Epithelial cell of prostate (primary cell): ENCODE results near the gene NOL11.
A peak's percentile ranks its signal among the peaks of the same experiment; 100 is the strongest.
"Not testable (repeated sequence)": the region's sequence is repeated elsewhere in the genome, so short reads cannot be mapped to it uniquely, and the experiment has no call there.

ENCODE experiments used
- DNase-seq: peaks from one replicate; pipeline ENCODE4 v3.0.0-alpha.2; 2011; ENCODE audit warnings: low read depth, low spot score
- H3K27ac ChIP-seq: fragments of 450-650 bp; 2 replicates; pipeline ENCODE4 v1.5.1; 2017; ENCODE audit warnings: mild to moderate bottlenecking

Gene NOL11

DNA sequence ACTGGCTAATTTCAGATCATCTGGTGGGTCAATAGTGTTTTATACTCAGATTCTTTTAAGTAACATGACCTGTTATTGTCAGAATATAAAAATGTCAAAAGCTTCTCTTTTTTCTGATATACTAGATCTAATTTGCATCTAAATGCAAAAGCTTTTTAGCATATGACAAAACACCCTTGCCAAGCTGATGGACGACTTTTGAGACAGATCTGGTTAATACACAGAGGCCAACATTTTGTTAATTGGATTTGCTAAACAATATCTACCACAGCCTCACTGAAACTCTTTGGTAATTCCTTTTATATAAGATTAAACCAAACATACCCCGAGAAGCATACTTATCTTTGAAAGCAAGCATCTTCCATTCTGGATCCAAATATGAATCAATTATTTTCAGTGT, 10.3 kb upstream of the NOL11 start:
- H3K27ac ChIP-seq: no peak overlapping the region
- no peak for DNase-seq

DNA sequence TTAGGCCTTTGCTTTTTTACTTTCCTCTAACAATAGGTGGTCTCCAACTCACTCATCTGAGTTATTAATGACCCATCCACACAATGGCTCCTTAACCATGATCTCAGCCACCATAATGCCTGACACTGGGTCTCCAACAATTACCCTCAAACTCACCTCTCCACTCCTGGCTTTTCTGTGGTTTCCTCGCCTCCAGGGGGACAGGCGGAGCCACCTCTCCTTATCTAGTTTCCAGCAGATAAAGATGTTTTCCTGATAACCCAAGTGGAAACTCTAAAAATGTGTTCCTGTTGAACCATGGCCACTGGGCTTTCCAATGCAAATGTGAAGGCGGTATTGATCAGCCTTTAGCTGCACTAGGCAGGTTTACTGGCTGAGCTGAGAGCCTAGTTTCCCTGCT, 9.4 kb upstream of the NOL11 start:
- DNase-seq: no peak
- H3K27ac ChIP-seq: no peak overlapping the region

DNA sequence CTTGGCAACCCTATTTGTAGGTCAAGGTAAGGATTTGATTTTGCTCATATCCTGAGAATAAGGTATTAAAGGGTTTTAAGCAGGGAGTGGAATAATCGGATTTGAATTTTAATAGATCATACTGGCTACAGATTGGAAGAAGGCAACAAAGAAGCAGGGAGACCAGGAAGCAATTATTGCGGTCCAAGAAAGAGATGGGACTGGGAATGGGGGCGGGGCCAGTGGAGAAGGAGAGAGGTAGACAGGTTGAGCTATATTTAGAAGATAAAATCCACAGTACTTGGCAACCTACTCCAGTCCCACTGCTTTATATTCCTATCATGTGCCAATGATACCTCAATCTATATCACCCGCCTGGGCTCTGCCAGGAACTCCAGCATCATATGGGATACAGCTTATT, 5.8 kb upstream of the NOL11 start:
- no peak overlapping the region for H3K27ac ChIP-seq
- no peak for DNase-seq

DNA sequence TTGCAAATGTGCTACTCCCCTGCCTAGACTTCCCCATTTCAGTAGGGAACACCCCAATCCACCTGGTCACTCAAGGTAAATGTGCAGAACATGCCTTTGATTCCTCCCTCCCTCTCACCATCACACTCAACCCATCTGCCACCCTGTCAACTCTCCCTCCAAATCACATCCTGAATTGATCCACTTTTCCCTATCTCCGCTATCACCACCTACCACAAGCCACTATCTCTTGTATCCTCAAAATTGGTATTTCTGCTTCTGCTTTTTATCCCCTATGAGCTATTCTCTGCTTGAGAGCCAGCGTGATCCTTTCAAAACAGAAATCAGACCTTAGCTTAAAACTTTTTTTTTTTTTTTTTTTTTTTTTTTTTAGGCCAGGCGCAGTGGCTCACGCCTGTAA, 5.4 kb upstream of the NOL11 start:
- DNase-seq: no peak
- no peak overlapping the region for H3K27ac ChIP-seq

- H3K27ac ChIP-seq: no peak overlapping the region
- DNase-seq: no peak
These were observed 4.6 kb upstream of the NOL11 start for GRCh38 chr17:67713169-67713568.

GRCh38 chr17:67716405-67716798, 1.3 kb upstream of the NOL11 start:
- H3K27ac ChIP-seq: no peak overlapping the region
- DNase-seq: no peak

DNA sequence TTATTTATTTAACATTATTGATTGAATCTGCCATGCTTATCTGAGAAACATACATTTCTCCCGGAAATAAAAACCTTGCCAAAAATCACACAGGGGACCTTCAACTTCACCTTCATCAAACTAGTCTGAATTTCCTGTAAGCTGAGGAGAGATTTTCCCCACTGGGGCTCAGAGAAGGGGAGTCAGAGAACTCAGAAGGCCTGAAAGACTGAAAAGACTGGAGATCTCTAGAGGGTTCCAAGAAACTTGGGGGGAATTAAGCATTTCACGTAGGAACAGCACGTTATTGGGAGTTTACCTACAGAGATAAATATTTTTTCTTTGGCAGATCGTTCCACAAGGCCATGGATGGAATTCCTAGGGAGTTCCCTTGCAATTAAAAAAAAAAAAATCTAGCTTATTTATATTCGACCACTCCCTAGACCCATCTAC, 528 bp upstream of the NOL11 start:
- no peak for DNase-seq
- H3K27ac ChIP-seq: peak overlapping the region; percentile 73

GRCh38 chr17:67718325-67718941, 697 bp downstream of the NOL11 start:
- DNase-seq: no peak
- H3K27ac ChIP-seq: peak overlapping the region; percentile 73

GRCh38 chr17:67725373-67725791, 7.6 kb downstream of the NOL11 start:
- DNase-seq: no peak
- H3K27ac ChIP-seq: no peak overlapping the region

- no peak for DNase-seq
- H3K27ac ChIP-seq: no peak overlapping the region
These were observed 8.1 kb downstream of the NOL11 start for GRCh38 chr17:67725807-67726206.

DNA sequence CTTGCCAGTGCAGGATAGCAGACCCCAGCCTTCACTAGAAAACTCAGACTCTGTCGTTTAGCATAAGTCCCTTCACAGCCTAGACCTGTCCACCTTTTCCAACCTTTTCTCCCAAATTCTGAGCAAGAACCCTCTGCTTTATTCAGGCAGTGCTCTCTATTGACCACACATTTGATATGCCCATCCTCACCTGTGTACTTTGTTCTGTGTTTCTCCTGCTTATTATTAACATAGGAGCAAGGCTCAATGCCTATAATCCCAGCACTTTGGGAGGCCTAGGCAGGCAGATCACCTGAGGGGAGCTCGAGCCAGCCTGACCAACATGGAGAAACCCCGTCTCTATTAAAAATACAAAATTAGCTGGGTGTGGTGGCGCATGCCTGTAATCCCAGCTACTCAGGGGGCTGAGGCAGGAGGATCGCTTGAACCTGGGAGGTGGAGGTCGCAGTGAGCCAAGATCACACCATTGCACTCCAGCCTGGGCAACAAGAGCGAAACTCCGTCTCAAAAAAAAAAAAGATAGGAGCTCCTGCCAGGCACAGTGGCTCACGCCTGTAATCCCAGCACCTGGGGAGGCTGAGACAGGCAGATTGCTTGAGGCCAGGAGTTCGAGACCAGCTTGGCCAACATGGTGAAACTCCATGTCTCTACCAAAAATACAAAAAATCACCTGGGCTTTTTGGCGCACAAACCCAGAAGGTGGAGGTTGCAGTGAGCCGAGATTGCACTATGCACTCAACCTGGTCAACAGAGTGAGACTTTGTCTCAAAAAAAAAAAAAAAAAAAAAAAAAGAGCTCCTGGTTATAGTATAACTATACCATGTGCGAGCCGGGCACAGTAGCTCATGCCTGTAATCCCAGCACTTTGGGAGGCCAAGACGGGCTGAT, 9.7 kb downstream of the NOL11 start:
- not testable (repeated sequence) for DNase-seq, H3K27ac ChIP-seq

DNA sequence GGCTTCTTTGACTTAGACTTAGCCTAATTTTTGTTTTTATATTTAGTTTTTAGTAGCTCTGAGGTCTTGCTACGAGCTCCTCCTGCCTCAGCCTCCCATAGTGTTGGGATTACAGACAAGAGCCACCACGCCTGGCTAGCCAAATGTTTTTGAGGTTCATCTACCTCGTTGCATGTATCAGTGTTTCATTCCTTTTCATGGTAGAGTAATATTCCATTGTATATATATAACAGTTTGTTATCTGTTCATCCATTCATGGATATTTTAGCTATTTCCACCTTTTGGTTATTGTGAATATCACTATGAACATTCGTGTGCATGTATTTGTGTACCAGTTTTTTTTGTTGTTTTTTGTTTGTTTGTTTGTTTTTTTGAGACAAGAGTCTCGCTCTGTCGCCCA, 12.2 kb downstream of the NOL11 start:
- DNase-seq: no peak
- no peak overlapping the region for H3K27ac ChIP-seq

DNA sequence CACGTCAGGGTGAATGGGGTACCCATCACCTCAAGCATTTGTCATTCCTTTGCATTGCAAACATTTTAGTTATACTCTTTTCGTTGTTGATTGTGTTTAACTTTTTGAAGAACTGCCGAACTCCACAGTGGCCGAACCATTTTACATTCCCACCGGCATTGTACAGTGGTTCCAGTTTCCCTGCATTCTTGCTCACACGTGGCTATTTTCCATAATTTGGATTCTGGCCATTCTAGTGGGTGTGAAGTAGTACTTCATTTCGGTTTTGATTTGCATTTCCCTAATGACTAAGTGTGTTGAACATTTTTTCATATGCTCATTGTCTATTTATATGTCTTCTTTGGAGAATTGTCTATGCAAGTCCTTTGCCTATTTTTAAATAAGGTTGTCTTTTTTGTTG, 13.0 kb downstream of the NOL11 start:
- H3K27ac ChIP-seq: no peak overlapping the region
- no peak for DNase-seq

GRCh38 chr17:67733449-67733848, 15.7 kb downstream of the NOL11 start:
- no peak for DNase-seq
- no peak overlapping the region for H3K27ac ChIP-seq

- DNase-seq: no peak
- H3K27ac ChIP-seq: no peak overlapping the region
These were observed 19.4 kb downstream of the NOL11 start for GRCh38 chr17:67737145-67737544.

- no peak for DNase-seq
These were observed 24.3 kb downstream of the NOL11 start for GRCh38 chr17:67742025-67742424.

GRCh38 chr17:67746704-67747571, 29.2 kb downstream of the NOL11 start:
- DNase-seq: no peak
- H3K27ac ChIP-seq: no peak overlapping the region

More at GRCh38 chr17:67742025-67742424, 24.3 kb downstream of the NOL11 start:
- H3K27ac ChIP-seq: no peak overlapping the region

- H3K27ac ChIP-seq: no peak overlapping the region
- DNase-seq: no peak
These were observed 30.0 kb downstream of the NOL11 start for GRCh38 chr17:67747681-67748235.

DNA sequence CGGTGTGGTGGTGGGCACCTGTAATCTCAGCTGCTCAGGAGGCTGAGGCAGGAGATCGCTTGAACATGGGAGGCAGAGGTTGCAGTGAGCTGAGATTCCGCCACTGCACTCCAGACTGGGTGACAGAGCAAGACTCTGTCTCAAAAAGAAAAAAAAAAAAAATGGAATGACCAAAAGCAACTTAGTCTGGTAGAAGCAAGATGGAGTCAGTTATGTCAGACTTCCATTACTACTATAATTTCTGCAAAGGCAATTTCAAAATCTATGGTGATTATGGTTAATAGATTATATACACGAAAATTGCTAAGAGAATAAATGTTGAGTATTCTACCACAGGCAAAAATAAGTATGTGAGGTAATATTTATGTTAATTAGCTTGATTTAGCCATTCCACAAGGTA, 32.3 kb downstream of the NOL11 start:
- DNase-seq: no peak
- H3K27ac ChIP-seq: no peak overlapping the region
